H9 (cell line): ENCODE results near the gene FUT8. TPM values are rescaled to one million over a fixed set of nuclear protein-coding genes. Genes with fewer than 3 reads are reported as not detected.

ENCODE experiments used
- DNase-seq: peaks from one replicate; pipeline ENCODE4 v3.0.0-alpha.2; 2017
- H2AFZ ChIP-seq: one replicate; pipeline ENCODE4 v1.6.1; 2013; ENCODE audit warnings: mild to moderate bottlenecking, low read length, control low read depth, moderate library complexity
- H2AK5ac ChIP-seq: 2 replicates; pipeline ENCODE4 v1.6.1; 2013; ENCODE audit warnings: low read length, control low read depth, mixed read lengths; ENCODE audit not compliant: insufficient read length
- H2BK120ac ChIP-seq: one replicate; pipeline ENCODE4 v1.6.1; 2013; ENCODE audit warnings: low read depth, mild to moderate bottlenecking, low read length, control low read depth, inconsistent platforms; ENCODE audit not compliant: poor library complexity, severe bottlenecking
- H2BK12ac ChIP-seq: 2 replicates; pipeline ENCODE4 v1.6.1; 2013; ENCODE audit warnings: low read length, control low read depth, mixed read lengths, low read depth; ENCODE audit not compliant: insufficient read length
- H2BK15ac ChIP-seq: 2 replicates; pipeline ENCODE4 v1.6.1; 2013; ENCODE audit warnings: low read depth, low read length, control low read depth
- H2BK20ac ChIP-seq: one replicate; pipeline ENCODE4 v1.6.1; 2013; ENCODE audit warnings: low read depth, mild to moderate bottlenecking, low read length, control low read depth, inconsistent platforms; ENCODE audit not compliant: poor library complexity, severe bottlenecking
- H2BK5ac ChIP-seq: 2 replicates; pipeline ENCODE4 v1.6.1; 2013; ENCODE audit warnings: low read length, control low read depth, mixed read lengths; ENCODE audit not compliant: insufficient read length
- H3K14ac ChIP-seq: 2 replicates; pipeline ENCODE4 v1.6.1; 2013; ENCODE audit warnings: low read length, control low read depth; ENCODE audit not compliant: insufficient read depth
- H3K18ac ChIP-seq: 2 replicates; pipeline ENCODE4 v1.6.1; 2013; ENCODE audit warnings: low read depth, mild to moderate bottlenecking, mixed read lengths, low read length, control low read depth; ENCODE audit not compliant: insufficient read length
- H3K23ac ChIP-seq: 2 replicates; pipeline ENCODE4 v1.6.1; 2013; ENCODE audit warnings: low read length, control low read depth, mixed read lengths, low read depth; ENCODE audit not compliant: insufficient read length
- H3K23me2 ChIP-seq: 2 replicates; pipeline ENCODE4 v1.6.1; 2013; ENCODE audit warnings: low read depth, mild to moderate bottlenecking, mixed read lengths, low read length, control low read depth; ENCODE audit not compliant: insufficient read length, poor library complexity, severe bottlenecking
- H3K27ac ChIP-seq: 2 replicates; pipeline ENCODE4 v1.5.1; 2013; ENCODE audit warnings: low read length, control low read depth, mixed read lengths, low read depth; ENCODE audit not compliant: insufficient read length
- H3K27me3 ChIP-seq: 2 replicates; pipeline ENCODE4 v1.6.1; 2013; ENCODE audit warnings: low read length, control low read depth, inconsistent platforms; ENCODE audit not compliant: insufficient read depth
- H3K4ac ChIP-seq: 2 replicates; pipeline ENCODE4 v1.6.1; 2013; ENCODE audit warnings: low read depth, mild to moderate bottlenecking, control low read depth, inconsistent platforms, low read length, moderate library complexity
- H3K4me1 ChIP-seq: 2 replicates; pipeline ENCODE4 v1.6.1; 2013; ENCODE audit warnings: low read length, control low read depth, inconsistent platforms; ENCODE audit not compliant: insufficient read depth
- H3K4me2 ChIP-seq: 2 replicates; pipeline ENCODE4 v1.6.1; 2013; ENCODE audit warnings: low read length, control low read depth, mixed read lengths; ENCODE audit not compliant: insufficient read length, insufficient read depth
- H3K56ac ChIP-seq: 2 replicates; pipeline ENCODE4 v1.6.1; 2013; ENCODE audit warnings: low read depth, mild to moderate bottlenecking, mixed read lengths, low read length, control low read depth; ENCODE audit not compliant: insufficient read length
- H3K79me1 ChIP-seq: 2 replicates; pipeline ENCODE4 v1.6.1; 2013; ENCODE audit warnings: low read depth, mild to moderate bottlenecking, moderate library complexity, low read length, control low read depth, inconsistent platforms; ENCODE audit not compliant: insufficient read depth, poor library complexity, severe bottlenecking
- H3K79me2 ChIP-seq: 2 replicates; pipeline ENCODE4 v1.6.1; 2013; ENCODE audit warnings: low read length, control low read depth, inconsistent platforms; ENCODE audit not compliant: insufficient read depth
- H3K9ac ChIP-seq: 2 replicates; pipeline ENCODE4 v1.6.1; 2013; ENCODE audit warnings: low read length, control low read depth, mixed read lengths; ENCODE audit not compliant: insufficient read length; ENCODE audit errors: extremely low read depth
- H3K9me3 ChIP-seq: one replicate; pipeline ENCODE4 v1.6.1; 2013; ENCODE audit warnings: low read depth, low read length, inconsistent platforms; ENCODE audit not compliant: control insufficient read depth
- H3T11ph ChIP-seq: one replicate; pipeline ENCODE4 v1.6.1; 2013; ENCODE audit warnings: mild to moderate bottlenecking, low read length, control low read depth, inconsistent platforms
- H4K20me1 ChIP-seq: one replicate; pipeline ENCODE4 v1.6.1; 2013; ENCODE audit not compliant: control insufficient read depth, insufficient read length, insufficient read depth
- H4K5ac ChIP-seq: 2 replicates; pipeline ENCODE4 v1.6.1; 2013; ENCODE audit warnings: low read depth, mild to moderate bottlenecking, mixed read lengths, low read length, control low read depth; ENCODE audit not compliant: insufficient read length
- H4K8ac ChIP-seq: replicated peaks from 2 replicates; pipeline ENCODE4 v1.6.1; 2013; ENCODE audit warnings: low read length, control low read depth, mixed read lengths, low read depth; ENCODE audit not compliant: insufficient read length
- H4K91ac ChIP-seq: 2 replicates; pipeline ENCODE4 v1.6.1; 2013; ENCODE audit warnings: low read depth, mild to moderate bottlenecking, moderate library complexity, mixed read lengths, low read length, control low read depth; ENCODE audit not compliant: insufficient read length
- H3K27ac Mint-ChIP-seq, 3 experiments: 2 replicates in 2 of 3; 3 replicates in 1 of 3; pipeline ENCODE4 v1.8.0; 2020 to 2021; ENCODE audit warnings: mixed read lengths in 3 of 3, mild to moderate bottlenecking in 1 of 3, moderate library complexity in 1 of 3
- H3K27me3 Mint-ChIP-seq: 2 replicates; pipeline ENCODE4 v1.8.0; 2021; ENCODE audit warnings: low read depth, mild to moderate bottlenecking, moderate library complexity, mixed read lengths
- H3K36me3 Mint-ChIP-seq, 3 experiments: 2 replicates in 2 of 3; 3 replicates in 1 of 3; pipeline ENCODE4 v1.8.0; 2020 to 2021; ENCODE audit warnings: low read depth in 3 of 3, mixed read lengths in 3 of 3; ENCODE audit not compliant: insufficient read depth in 1 of 3
- H3K4me1 Mint-ChIP-seq, 2 experiments: 2 replicates each; pipeline ENCODE4 v1.8.0; 2020; ENCODE audit warnings: mixed read lengths in 2 of 2
- H3K4me3 Mint-ChIP-seq, 2 experiments: 2 replicates in 1 of 2; 3 replicates in 1 of 2; pipeline ENCODE4 v1.8.0; 2020 to 2021; ENCODE audit warnings: mild to moderate bottlenecking in 2 of 2, mixed read lengths in 2 of 2, moderate library complexity in 1 of 2
- H3K9me3 Mint-ChIP-seq, 2 experiments: 2 replicates in 1 of 2; 3 replicates in 1 of 2; pipeline ENCODE4 v1.8.0; 2020; ENCODE audit warnings: mild to moderate bottlenecking in 2 of 2, mixed read lengths in 2 of 2, moderate library complexity in 1 of 2
- CTCF ChIP-seq: fragments of 200-600 bp; sonication (generic); conservative IDR thresholded peaks from 3 replicates; pipeline ENCODE4 v1.8.0; 2021; ENCODE audit warnings: antibody characterized with exemption, mild to moderate bottlenecking
- WGBS: extraction: QIAGEN DNeasy Blood & Tissue Kit; methylation state at CpG from one replicate; pipeline ENCODE4 v1.1.7; 2013; ENCODE audit warnings: missing lambda C conversion rate, low lambda C conversion rate, mixed read lengths; ENCODE audit not compliant: insufficient read length; ENCODE audit errors: extremely low coverage; 5-methylcytosine and 5-hydroxymethylcytosine counted together
- total RNA-seq: library from RNA; stranded (reverse); gene quantifications from 2 replicates; pipeline ENCODE4 v1.2.1, GENCODE V29; 2021

Gene FUT8
- total RNA-seq, 1 experiment from 2014 or later = 44.3 TPM

GRCh38 chr14:65485516-65485915 lies 73.0 kb downstream of the FUT8 start:
- no CpG with 5 or more reads among the region's 3 CpGs for WGBS
- H3K18ac ChIP-seq = no peak overlapping the region
- DNase-seq = no peak
- no peak overlapping the region for H2BK20ac ChIP-seq
- peaks cover 0 to 9% (median 0%) of the 10 kb centered on the region in 3 experiments; a peak in 2 of 7 replicates for H3K36me3 Mint-ChIP-seq
- H3K56ac ChIP-seq = no peak overlapping the region
- no peaks in the 10 kb centered on the region for H3K9me3 ChIP-seq
- no peak overlapping the region for H3T11ph ChIP-seq
- no peak overlapping the region for H4K91ac ChIP-seq
- no peaks in the 10 kb centered on the region for H3K23me2 ChIP-seq
- no peak overlapping the region for H3K4me3 Mint-ChIP-seq
- no peak overlapping the region for H2AFZ ChIP-seq
- H3K27me3 Mint-ChIP-seq = no peaks in the 10 kb centered on the region
- H2AK5ac ChIP-seq = no peak overlapping the region
- no peak overlapping the region for H3K9ac ChIP-seq
- no peak overlapping the region for H2BK15ac ChIP-seq
- no peaks in the 10 kb centered on the region for H3K79me1 ChIP-seq
- peak overlapping the region; percentile 42 to 93 (median 88); a peak in 6 of 7 replicates for H3K27ac Mint-ChIP-seq
- H3K9me3 Mint-ChIP-seq = no peaks in the 10 kb centered on the region
- no peak overlapping the region for H2BK12ac ChIP-seq
- H3K4me1 ChIP-seq = peaks cover 7% of the 10 kb centered on the region; the same call in 1 of the 2 replicates
- no peak overlapping the region for H2BK120ac ChIP-seq
- TF ChIP-seq CTCF = no peak
- no peak overlapping the region for H3K14ac ChIP-seq
- no peak overlapping the region for H3K27ac ChIP-seq
- no peak overlapping the region for H3K4ac ChIP-seq
- no peaks in the 10 kb centered on the region for H3K27me3 ChIP-seq
- peaks cover 60 to 80% of the 10 kb centered on the region in 2 experiments for H3K4me1 Mint-ChIP-seq
- no peak overlapping the region for H4K8ac ChIP-seq
- no peak overlapping the region for H2BK5ac ChIP-seq
- no peak overlapping the region for H3K4me2 ChIP-seq
- H4K5ac ChIP-seq = no peak overlapping the region
- H3K23ac ChIP-seq = no peak overlapping the region
- H4K20me1 ChIP-seq = no peaks in the 10 kb centered on the region
- no peaks in the 10 kb centered on the region for H3K79me2 ChIP-seq
